Spleen (tissue), 13 donors: Measurements from ENCODE around the gene DIRAS3. TPM values are rescaled to one million over a fixed set of nuclear protein-coding genes. Genes with fewer than 3 reads are reported as not detected.
A peak's percentile ranks its signal among the peaks of the same experiment; 100 is the strongest.

ENCODE experiments used
- DNase-seq: peaks from one replicate; pipeline ENCODE4 v3.0.0-alpha.2; 2020
- H3K27ac ChIP-seq, 8 donors: fragments of 200-600 bp; sonication (generic) in 7 of 8; 1 replicate in 4 of 8; 2 replicates in 4 of 8; pipeline versions ENCODE4 v1.5.0 to v1.8.0; 2016 to 2021; ENCODE audit warnings: inconsistent platforms in 4 of 8, mild to moderate bottlenecking in 4 of 8, moderate library complexity in 1 of 8
- H3K27me3 ChIP-seq, 7 donors: fragments of 200-600 bp; sonication (generic) in 6 of 7; replicated peaks in 1 of 7; 1 replicate in 4 of 7; 2 replicates in 3 of 7; pipeline versions ENCODE4 v1.5.0 to v1.8.0; 2016 to 2021; ENCODE audit warnings: inconsistent platforms in 3 of 7, mild to moderate bottlenecking in 1 of 7
- H3K36me3 ChIP-seq, 6 donors: fragments of 200-600 bp; sonication (generic) in 5 of 6; 1 replicate in 4 of 6; 2 replicates in 2 of 6; pipeline versions ENCODE4 v1.5.0 to v1.8.0; 2016 to 2021; ENCODE audit warnings: inconsistent platforms in 2 of 6
- H3K4me1 ChIP-seq, 6 donors: fragments of 200-600 bp; sonication (generic) in 5 of 6; 1 replicate in 3 of 6; 2 replicates in 3 of 6; pipeline versions ENCODE4 v1.5.0 to v1.8.0; 2016 to 2021; ENCODE audit warnings: inconsistent platforms in 3 of 6
- H3K4me3 ChIP-seq, 8 donors: fragments of 200-600 bp; sonication (generic) in 7 of 8; 1 replicate in 4 of 8; 2 replicates in 4 of 8; pipeline versions ENCODE4 v1.5.0 to v1.8.0; 2016 to 2021; ENCODE audit warnings: inconsistent platforms in 4 of 8, mild to moderate bottlenecking in 4 of 8, moderate library complexity in 2 of 8
- H3K9me3 ChIP-seq, 8 donors: fragments of 200-600 bp; sonication (generic) in 7 of 8; 1 replicate in 4 of 8; 2 replicates in 4 of 8; pipeline versions ENCODE4 v1.5.0 to v1.8.0; 2016 to 2021; ENCODE audit warnings: inconsistent platforms in 4 of 8
- CTCF ChIP-seq, 11 experiments: fragments of 200-600 bp in 7 of 11; fragments of 450-650 bp in 4 of 11; sonication (generic) in 4 of 11; IDR thresholded peaks in 8 of 11; conservative IDR thresholded peaks in 3 of 11; 1 replicate in 7 of 11; 2 replicates in 4 of 11; pipeline versions ENCODE4 v1.4.0 to v1.8.0; 2016 to 2021; ENCODE audit warnings: antibody characterized with exemption in 11 of 11, inconsistent platforms in 4 of 11, mild to moderate bottlenecking in 1 of 11
- POLR2A ChIP-seq, 3 donors: fragments of 450-650 bp; IDR thresholded peaks; one replicate each; pipeline ENCODE4 v1.5.1; 2017; ENCODE audit warnings: antibody characterized with exemption in 3 of 3, mild to moderate bottlenecking in 1 of 3
- POLR2AphosphoS5 ChIP-seq, 3 donors: sonication (generic); formaldehyde crosslinking; IDR thresholded peaks; one replicate each; pipeline ENCODE4 v1.5.1; 2017; ENCODE audit warnings: antibody characterized with exemption in 3 of 3
- WGBS, 5 donors: extraction: QIAGEN DNeasy Blood & Tissue Kit in 3 of 5; methylation state at CpG; one replicate each; pipeline versions ENCODE4 v1.1.5 to v1.1.7; 2013 to 2018; 5-methylcytosine and 5-hydroxymethylcytosine counted together
- intact Hi-C: fragments of 100-400 bp; cut with DNase I; formaldehyde crosslinking; loops from one replicate; pipeline ENCODE4 v1.15.0; 2023; ENCODE audit warnings: low total_unique reads
- long read RNA-seq, 2 donors: transcript quantifications; one replicate each; lab custom pipeline, GENCODE V29; 2026
- polyA plus RNA-seq, 3 donors: library from polyadenylated mRNA; stranded (reverse); fragments of 200-250 nt; gene quantifications; one replicate each; pipeline ENCODE4 v1.2.1, GENCODE V29; 2013
- total RNA-seq, 7 donors: library from RNA; depleted of rRNA in 3 of 7; stranded (reverse); fragments of >200 nt in 3 of 7; fragmentation: NEBNext Ultra II Directional in 4 of 7; extraction: Animal tissue kit (Norgen Biotek cat#: 25700) in 4 of 7; gene quantifications; one replicate each; pipeline versions ENCODE4 v1.1.0 to v1.2.1, GENCODE V29; 2016 to 2021
- donor health status: healthy with polysubstance abuse.
- donor health status: DM: no; HTN: no; CAD: no; lungs with moderate emphysema.
- donor health status: DM: no; HTN: no; CAD: no.
- donor health status: Bipolar disorder and iron deficiency.
- donor health status: healthy.
- donor health status: DM: no; HTN: no; CAD: no.
- donor health status: DM: yes; HTN: yes; CAD: no.

Gene DIRAS3, protein sequence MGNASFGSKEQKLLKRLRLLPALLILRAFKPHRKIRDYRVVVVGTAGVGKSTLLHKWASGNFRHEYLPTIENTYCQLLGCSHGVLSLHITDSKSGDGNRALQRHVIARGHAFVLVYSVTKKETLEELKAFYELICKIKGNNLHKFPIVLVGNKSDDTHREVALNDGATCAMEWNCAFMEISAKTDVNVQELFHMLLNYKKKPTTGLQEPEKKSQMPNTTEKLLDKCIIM
- total RNA-seq (1 to 10 TPM in 6 of 7 donors, under 1 TPM in 1; 0.92 to 2.0 (median 1.4) TPM), polyA plus RNA-seq (1 to 10 TPM; 1.0 to 3.0 (median 1.9) TPM)
- long read RNA-seq, donor 1, partial matches to known transcripts, result 6 of 6 reads
- long read RNA-seq, donor 1, other reads (novel, unspliced or antisense), result 0 of 6 reads
- long read RNA-seq, donor 2, partial matches to known transcripts, result 0 of 2 reads
- long read RNA-seq, donor 2, other reads (novel, unspliced or antisense), result 0 of 2 reads

- peak; percentile 51 for DNase-seq
- Histone ChIP-seq H3K27ac (no peak within 1 kb of the TSS), H3K36me3 (peaks cover 0 to 5% (median 0%) of the 10 kb centered on the region in 6 donors), H3K4me3 (peak within 1 kb of the TSS; percentile 8 to 60 (median 26)), H3K27me3 (peaks cover 0 to 39% (median 0%) of the 10 kb centered on the region in 7 donors), H3K4me1 (no peaks in the 10 kb centered on the region), H3K9me3 (peaks cover 0 to 8% (median 0%) of the 10 kb centered on the region in 8 donors)
- TF ChIP-seq POLR2A (IDR thresholded peaks at IDR 0.05) (no peak), CTCF (IDR thresholded peaks at IDR 0.05 in 8 of 11, conservative IDR thresholded peaks at IDR 0.05 in 3 of 11) (no peak), POLR2AphosphoS5 (IDR thresholded peaks at IDR 0.05) (peak in 1 of 3 donors; percentile 33)
- 53 to 56% (median 54%) methylated on average over 45 of the region's 45 CpGs for WGBS, 5 donors
- intact Hi-C loops, result no loop called here
Measured at GRCh38 chr1:68049941-68050878, at the start of gene DIRAS3. DIRAS3 (minus strand) TSS chr1:68050627; CDS start chr1:68047297, 3,330 bp downstream.

- no peak for DNase-seq
- intact Hi-C loops, result no loop called here
- H3K27me3 ChIP-seq, result no peaks in the 10 kb centered on the region
- H3K27ac ChIP-seq, result no peak overlapping the region
- no peak overlapping the region for H3K4me3 ChIP-seq
- H3K4me1 ChIP-seq, result no peaks in the 10 kb centered on the region
- H3K9me3 ChIP-seq, result no peaks in the 10 kb centered on the region
- no peak for TF ChIP-seq POLR2AphosphoS5 (IDR thresholded peaks at IDR 0.05)
- no peak for TF ChIP-seq CTCF (IDR thresholded peaks at IDR 0.05 in 8 of 11, conservative IDR thresholded peaks at IDR 0.05 in 3 of 11)
- TF ChIP-seq POLR2A (IDR thresholded peaks at IDR 0.05), result no peak
- H3K36me3 ChIP-seq, result no peaks in the 10 kb centered on the region
Measured at GRCh38 chr1:68093737-68094136, 43.3 kb upstream of the DIRAS3 start.

GRCh38 chr1:68087184-68087583 lies 36.8 kb upstream of the DIRAS3 start:
- Histone ChIP-seq H3K27me3 (no peaks in the 10 kb centered on the region), H3K27ac (no peak overlapping the region), H3K4me1 (no peaks in the 10 kb centered on the region), H3K4me3 (no peak overlapping the region), H3K9me3 (no peaks in the 10 kb centered on the region), H3K36me3 (no peaks in the 10 kb centered on the region)
- no peak for DNase-seq
- TF ChIP-seq POLR2A (IDR thresholded peaks at IDR 0.05) (no peak), CTCF (IDR thresholded peaks at IDR 0.05 in 8 of 11, conservative IDR thresholded peaks at IDR 0.05 in 3 of 11) (no peak), POLR2AphosphoS5 (IDR thresholded peaks at IDR 0.05) (no peak)
- intact Hi-C loops, result no loop called here
- WGBS, 5 donors, result 53 to 84% (median 77%) methylated on average over 4 of the region's 4 CpGs
